ENCODE results near the gene ANKRD31. TPM values are rescaled to one million over a fixed set of nuclear protein-coding genes. Genes with fewer than 3 reads are reported as not detected.
A peak's percentile ranks its signal among the peaks of the same experiment; 100 is the strongest.

The ANKRD31 gene
- total RNA-seq (2021) = 0.04 and 0.15 TPM in 2 replicates
- percentile 23 among the genes with signal in this experiment for Bru-seq, nascent RNA
- percentile 15 among the genes with signal in this experiment for BruChase-seq, experiment 1, labeled RNA remaining after a 2-hour chase
- percentile 11 among the genes with signal in this experiment for BruChase-seq, experiment 2, labeled RNA remaining after a 6-hour chase
- long read RNA-seq, partial matches to known transcripts = 0 of 1 reads
- long read RNA-seq, other reads (novel, unspliced or antisense) = 1 of 1 reads

DNA sequence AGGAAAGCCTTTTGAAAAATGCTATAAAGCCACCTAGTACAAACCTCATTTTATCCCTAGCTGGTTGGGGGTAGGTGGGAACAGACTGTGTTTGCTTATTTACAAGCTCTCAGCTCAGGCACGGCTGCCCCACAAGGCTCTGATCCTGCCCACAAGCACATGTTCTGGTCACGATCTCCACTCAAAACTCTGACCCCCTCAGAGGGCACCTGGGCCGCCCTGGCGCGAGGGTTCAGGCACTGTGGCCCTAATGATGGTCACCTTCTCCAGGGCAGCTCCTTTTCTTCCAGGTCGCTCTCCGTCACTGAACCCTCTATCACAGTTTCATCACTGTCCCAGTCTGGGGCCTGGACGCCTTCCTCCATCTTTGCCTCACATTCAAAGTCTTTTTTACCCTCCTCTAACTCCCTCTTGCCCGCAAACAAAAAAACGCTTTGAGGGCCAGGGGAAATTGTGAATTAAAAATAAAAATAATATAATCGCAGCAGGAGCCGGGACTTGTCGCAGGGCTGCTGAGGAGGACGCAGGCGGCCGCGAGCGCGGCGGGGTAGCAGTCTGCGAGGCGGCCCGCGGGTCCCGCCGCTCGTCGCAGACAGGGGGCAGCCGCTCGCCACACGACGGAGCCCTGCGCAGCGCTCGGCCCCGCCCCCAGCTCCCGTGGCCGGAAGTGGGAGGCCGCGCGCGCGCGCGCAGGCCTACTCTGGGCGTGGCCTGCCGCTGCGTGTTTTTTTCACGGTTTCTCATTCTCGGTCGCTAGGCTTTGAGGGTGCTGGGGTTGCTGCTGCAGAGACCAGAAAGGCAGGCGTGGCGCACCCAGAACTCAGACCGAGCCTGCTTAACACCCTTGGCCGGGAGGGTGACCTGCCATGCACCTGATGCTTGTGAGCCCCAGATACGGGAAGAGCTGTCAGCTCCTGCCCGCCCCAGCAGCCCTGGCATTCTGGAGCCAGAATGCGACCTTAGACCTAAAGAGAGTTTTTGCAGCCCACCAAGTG lies at the start of gene ANKRD31:
Gene ANKRD31, minus strand, starts transcription at position 557 of the 995 bp plus-strand sequence. Its CDS starts 192 bp downstream, at position 365.
- POLR2A ChIA-PET (ENCODE audit: low non-redundant PET) = no interaction called here

GRCh38 chr5:75286211-75286773 lies 49.6 kb upstream of the ANKRD31 start:
- DNase-seq (ENCODE audit: low spot score) = no peak
- Histone ChIP-seq H3K4me1 (ENCODE audit: insufficient read depth, low read length, poor library complexity, severe bottlenecking) (no peaks in the 10 kb centered on the region), H3K36me3 (ENCODE audit: insufficient read depth, low read length, poor library complexity, severe bottlenecking) (no peaks in the 10 kb centered on the region), H3K9me3 (ENCODE audit: low read depth, low read length, poor library complexity, severe bottlenecking) (no peaks in the 10 kb centered on the region), H3K4me3 (ENCODE audit: low read depth, low read length, poor library complexity, severe bottlenecking) (no peak overlapping the region), H3K27ac (ENCODE audit: low read depth, low read length, poor library complexity, severe bottlenecking) (no peak overlapping the region), H3K27me3 (replicated peaks; ENCODE audit: insufficient read depth, low read depth, low read length, poor library complexity) (no peaks in the 10 kb centered on the region)
- CTCF ChIA-PET = no interaction called here
- intact Hi-C loops (cut with micrococcal nuclease; ENCODE audit: unreplicated experiment) = no loop called here
- TF ChIP-seq EZH2 (IDR thresholded peaks at IDR 0.05; ENCODE audit: borderline replicate concordance, low read depth, low read length, poor library complexity, severe bottlenecking) = no peak
- TF ChIP-seq, protein P1, sequence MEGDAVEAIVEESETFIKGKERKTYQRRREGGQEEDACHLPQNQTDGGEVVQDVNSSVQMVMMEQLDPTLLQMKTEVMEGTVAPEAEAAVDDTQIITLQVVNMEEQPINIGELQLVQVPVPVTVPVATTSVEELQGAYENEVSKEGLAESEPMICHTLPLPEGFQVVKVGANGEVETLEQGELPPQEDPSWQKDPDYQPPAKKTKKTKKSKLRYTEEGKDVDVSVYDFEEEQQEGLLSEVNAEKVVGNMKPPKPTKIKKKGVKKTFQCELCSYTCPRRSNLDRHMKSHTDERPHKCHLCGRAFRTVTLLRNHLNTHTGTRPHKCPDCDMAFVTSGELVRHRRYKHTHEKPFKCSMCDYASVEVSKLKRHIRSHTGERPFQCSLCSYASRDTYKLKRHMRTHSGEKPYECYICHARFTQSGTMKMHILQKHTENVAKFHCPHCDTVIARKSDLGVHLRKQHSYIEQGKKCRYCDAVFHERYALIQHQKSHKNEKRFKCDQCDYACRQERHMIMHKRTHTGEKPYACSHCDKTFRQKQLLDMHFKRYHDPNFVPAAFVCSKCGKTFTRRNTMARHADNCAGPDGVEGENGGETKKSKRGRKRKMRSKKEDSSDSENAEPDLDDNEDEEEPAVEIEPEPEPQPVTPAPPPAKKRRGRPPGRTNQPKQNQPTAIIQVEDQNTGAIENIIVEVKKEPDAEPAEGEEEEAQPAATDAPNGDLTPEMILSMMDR (conservative IDR thresholded peaks at IDR 0.05; ENCODE audit: low read depth, low read length) = no peak
- BruUV-seq (replicated peaks) = no TSS peak
- POLR2A ChIA-PET (ENCODE audit: low non-redundant PET) = no interaction called here

More for the DNA sequence above, at the start of gene ANKRD31:
- no peak for TF ChIP-seq EZH2 (IDR thresholded peaks at IDR 0.05; ENCODE audit: borderline replicate concordance, low read depth, low read length, poor library complexity, severe bottlenecking)
- TF ChIP-seq, protein P1 (conservative IDR thresholded peaks at IDR 0.05; ENCODE audit: low read depth, low read length) = peak; percentile 67
- Histone ChIP-seq H3K36me3 (ENCODE audit: insufficient read depth, low read length, poor library complexity, severe bottlenecking) (no peaks in the 10 kb centered on the region), H3K9me3 (ENCODE audit: low read depth, low read length, poor library complexity, severe bottlenecking) (no peaks in the 10 kb centered on the region), H3K27me3 (replicated peaks; ENCODE audit: insufficient read depth, low read depth, low read length, poor library complexity) (no peaks in the 10 kb centered on the region), H3K27ac (ENCODE audit: low read depth, low read length, poor library complexity, severe bottlenecking) (no peak within 1 kb of the TSS), H3K4me3 (ENCODE audit: low read depth, low read length, poor library complexity, severe bottlenecking) (peak within 1 kb of the TSS; percentile 58), H3K4me1 (ENCODE audit: insufficient read depth, low read length, poor library complexity, severe bottlenecking) (no peaks in the 10 kb centered on the region)
- CTCF ChIA-PET = interaction anchor here (0.7 to 1.4 kb wide), 3 partner anchors 186 to 445 kb away, joined by 3 to 8 read pairs (median 3); no protein-coding TSS in a partner anchor
- intact Hi-C loops (cut with micrococcal nuclease; ENCODE audit: unreplicated experiment) = loop anchor here (5.0 kb wide), 1 partner anchor 189 kb away; no protein-coding TSS in a partner anchor
- BruUV-seq (replicated peaks) = TSS peak; percentile 95
- peak; percentile 87 for DNase-seq (ENCODE audit: low spot score)

GRCh38 chr5:75282581-75282980 lies 45.9 kb upstream of the ANKRD31 start:
- no peak for DNase-seq (ENCODE audit: low spot score)
- POLR2A ChIA-PET (ENCODE audit: low non-redundant PET) = interaction anchor here (0.6 kb wide), 1 partner anchor 41 kb away, joined by 3 read pairs; no protein-coding TSS in a partner anchor
- Histone ChIP-seq H3K4me1 (ENCODE audit: insufficient read depth, low read length, poor library complexity, severe bottlenecking) (no peaks in the 10 kb centered on the region), H3K27me3 (replicated peaks; ENCODE audit: insufficient read depth, low read depth, low read length, poor library complexity) (no peaks in the 10 kb centered on the region), H3K36me3 (ENCODE audit: insufficient read depth, low read length, poor library complexity, severe bottlenecking) (no peaks in the 10 kb centered on the region), H3K4me3 (ENCODE audit: low read depth, low read length, poor library complexity, severe bottlenecking) (no peak overlapping the region), H3K27ac (ENCODE audit: low read depth, low read length, poor library complexity, severe bottlenecking) (no peak overlapping the region), H3K9me3 (ENCODE audit: low read depth, low read length, poor library complexity, severe bottlenecking) (no peaks in the 10 kb centered on the region)
- intact Hi-C loops (cut with micrococcal nuclease; ENCODE audit: unreplicated experiment) = no loop called here
- no TSS peak for BruUV-seq (replicated peaks)
- no peak for TF ChIP-seq EZH2 (IDR thresholded peaks at IDR 0.05; ENCODE audit: borderline replicate concordance, low read depth, low read length, poor library complexity, severe bottlenecking)
- TF ChIP-seq, protein P1 (conservative IDR thresholded peaks at IDR 0.05; ENCODE audit: low read depth, low read length) = no peak
- CTCF ChIA-PET = no interaction called here

Measured in A673 (cell line).